Ovary (tissue), 9 donors: ENCODE measurements around the gene CAPZA1. TPM values are rescaled to one million over a fixed set of nuclear protein-coding genes. Genes with fewer than 3 reads are reported as not detected.
A peak's percentile ranks its signal among the peaks of the same experiment; 100 is the strongest.

Experiments used
- DNase-seq, 5 donors: peaks; one replicate each; pipeline ENCODE4 v3.0.0-alpha.2; 2019 to 2020
- H3K27ac ChIP-seq, 2 donors: fragments of 200-600 bp; one replicate each; pipeline versions ENCODE4 v1.5.1 to v1.8.0; 2019 to 2022
- H3K27me3 ChIP-seq: fragments of 200-600 bp; one replicate; pipeline ENCODE4 v1.8.0; 2022
- H3K36me3 ChIP-seq: fragments of 200-600 bp; sonication (generic); one replicate; pipeline ENCODE4 v1.5.1; 2019
- H3K4me1 ChIP-seq: one replicate; pipeline ENCODE4 v1.8.1; 2013; ENCODE audit warnings: mild to moderate bottlenecking, moderate library complexity; ENCODE audit not compliant: insufficient read depth
- H3K4me3 ChIP-seq: fragments of 200-600 bp; sonication (generic); one replicate; pipeline ENCODE4 v1.5.1; 2017
- H3K9me3 ChIP-seq, 2 donors: fragments of 200-600 bp in 1 of 2; sonication (generic) in 1 of 2; one replicate each; pipeline versions ENCODE4 v1.5.1 to v1.8.1; 2013 to 2019; ENCODE audit warnings: mild to moderate bottlenecking in 1 of 2, moderate library complexity in 1 of 2
- EP300 ChIP-seq: sonication (generic); formaldehyde crosslinking; IDR thresholded peaks from one replicate; pipeline ENCODE4 v1.6.1; 2017; ENCODE audit warnings: antibody characterized with exemption
- POLR2A ChIP-seq: fragments of 450-650 bp; IDR thresholded peaks from one replicate; pipeline ENCODE4 v1.6.1; 2017; ENCODE audit warnings: antibody characterized with exemption, mild to moderate bottlenecking, moderate library complexity
- WGBS, 3 donors: extraction: QIAGEN DNeasy Blood & Tissue Kit in 1 of 3; methylation state at CpG; one replicate each; pipeline versions ENCODE4 v1.1.5 to v1.1.7; 2013 to 2017; 5-methylcytosine and 5-hydroxymethylcytosine counted together
- intact Hi-C, 4 donors: fragments of 100-400 bp; cut with DNase I; formaldehyde crosslinking; loops; one replicate each; pipeline versions ENCODE4 v1.11.0 to v1.15.1; 2022 to 2023
- polyA plus RNA-seq, 2 donors: library from polyadenylated mRNA; stranded (reverse); fragments of 200-250 nt in 1 of 2; fragments of 350-450 nt in 1 of 2; fragmentation: Illumina TruSeq in 1 of 2; extraction: RNeasy Lipid Tissue Mini Kit (QIAGEN cat#74804) in 1 of 2; gene quantifications; one replicate each; pipeline ENCODE4 v1.2.3, GENCODE V29; 2013 to 2014
- total RNA-seq, 7 donors: library from RNA; depleted of rRNA in 2 of 7; stranded (reverse); fragments of >200 nt in 2 of 7; fragmentation: NEBNext Ultra II Directional in 3 of 7; extraction: Animal tissue kit (Norgen Biotek cat#: 25700) in 3 of 7; gene quantifications; one replicate each; pipeline versions ENCODE4 v1.1.0 to v1.2.4, GENCODE V29; 2016 to 2023
- TF ChIP-seq, protein P1 (sequence below), 3 donors: fragments of 450-650 bp in 2 of 3; fragments of 200-600 bp in 1 of 3; IDR thresholded peaks; one replicate each; pipeline versions ENCODE4 v1.5.1 to v1.8.0; 2016 to 2022; ENCODE audit warnings: antibody characterized with exemption in 3 of 3, mild to moderate bottlenecking in 1 of 3
- donor health status: DM: no; HTN: no; CAD: no; lungs with moderate emphysema.
- donor health status: DM: no; HTN: no; CAD: no.
- donor health status: Bipolar disorder and iron deficiency.
- donor health status: DM: yes; HTN: yes; CAD: no.
- donor health status: DM: no; HTN: no; CAD: no.
- donor health status: DM: yes; HTN: yes; CAD: no.

The CAPZA1 gene
- total and polyA plus RNA-seq, 9 donors: 31.3 to 81.2 (median 66.9) TPM

DNA sequence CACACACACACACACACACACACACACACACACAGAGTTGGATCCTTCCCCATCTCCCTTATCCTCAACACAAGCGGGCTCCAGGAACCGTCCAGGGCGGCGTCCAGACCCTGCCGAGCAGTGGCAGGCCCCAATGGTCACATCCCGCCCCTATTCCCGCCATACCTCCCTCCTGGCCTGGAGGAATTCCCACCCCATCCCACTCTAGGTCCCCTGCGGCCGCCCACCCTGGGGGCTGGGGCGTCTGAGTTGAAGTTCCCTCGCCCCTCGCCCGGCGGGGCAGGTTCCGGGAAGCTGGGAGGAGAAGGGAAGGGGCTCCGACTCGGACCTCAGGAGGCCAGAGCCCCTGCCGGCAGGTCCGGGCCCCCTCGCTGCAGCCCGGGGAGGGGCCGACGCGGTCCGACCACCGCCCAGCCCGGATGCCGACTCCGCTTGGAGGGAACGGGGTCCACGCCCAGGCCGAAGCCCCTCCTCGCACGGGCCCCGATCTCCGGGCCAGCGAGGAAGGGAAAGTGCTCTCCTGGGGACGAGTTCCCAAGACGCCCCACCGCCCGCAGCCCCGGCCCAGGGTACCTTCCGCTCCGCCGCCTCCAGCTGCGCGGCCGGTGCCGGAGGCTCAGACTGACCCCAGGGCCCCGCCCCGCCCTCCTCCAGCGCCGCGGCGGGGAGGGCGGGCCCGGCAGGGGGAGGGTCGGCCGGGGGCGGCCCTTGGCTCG is 87.0 kb downstream of the CAPZA1 start, which contains the start of gene RHOC:
Gene RHOC, minus strand, starts transcription at position 623 of the 716 bp plus-strand sequence. CDS start 3,328 bp downstream, outside the sequence.
- peak; percentile 74 to 83 (median 77) for DNase-seq
- peak within 1 kb of the TSS; percentile 85 to 92 for H3K27ac ChIP-seq
- peak within 1 kb of the TSS; percentile 67 for H3K4me3 ChIP-seq
- intact Hi-C loops: loop anchor here (2.0 to 10.0 kb wide), 10 partner anchors 34 to 316 kb away; partner anchors contain the start of genes CTTNBP2NL (in 2 of the 4), CAPZA1 (in 1 of the 4), MOV10 (in 1 of the 4) and ST7L (in 1 of the 4)
- H3K36me3 ChIP-seq: no peaks in the 10 kb centered on the region
- peaks cover 9% of the 10 kb centered on the region for H3K4me1 ChIP-seq
- H3K9me3 ChIP-seq: no peaks in the 10 kb centered on the region
- TF ChIP-seq POLR2A (peak; percentile 65), EP300 (no peak)
- TF ChIP-seq, protein P1, sequence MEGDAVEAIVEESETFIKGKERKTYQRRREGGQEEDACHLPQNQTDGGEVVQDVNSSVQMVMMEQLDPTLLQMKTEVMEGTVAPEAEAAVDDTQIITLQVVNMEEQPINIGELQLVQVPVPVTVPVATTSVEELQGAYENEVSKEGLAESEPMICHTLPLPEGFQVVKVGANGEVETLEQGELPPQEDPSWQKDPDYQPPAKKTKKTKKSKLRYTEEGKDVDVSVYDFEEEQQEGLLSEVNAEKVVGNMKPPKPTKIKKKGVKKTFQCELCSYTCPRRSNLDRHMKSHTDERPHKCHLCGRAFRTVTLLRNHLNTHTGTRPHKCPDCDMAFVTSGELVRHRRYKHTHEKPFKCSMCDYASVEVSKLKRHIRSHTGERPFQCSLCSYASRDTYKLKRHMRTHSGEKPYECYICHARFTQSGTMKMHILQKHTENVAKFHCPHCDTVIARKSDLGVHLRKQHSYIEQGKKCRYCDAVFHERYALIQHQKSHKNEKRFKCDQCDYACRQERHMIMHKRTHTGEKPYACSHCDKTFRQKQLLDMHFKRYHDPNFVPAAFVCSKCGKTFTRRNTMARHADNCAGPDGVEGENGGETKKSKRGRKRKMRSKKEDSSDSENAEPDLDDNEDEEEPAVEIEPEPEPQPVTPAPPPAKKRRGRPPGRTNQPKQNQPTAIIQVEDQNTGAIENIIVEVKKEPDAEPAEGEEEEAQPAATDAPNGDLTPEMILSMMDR (IDR thresholded peaks at IDR 0.05): no peak
- 1% methylated on average over 16 to 61 of the region's 61 CpGs for WGBS, 3 donors
- no peaks in the 10 kb centered on the region for H3K27me3 ChIP-seq

DNA sequence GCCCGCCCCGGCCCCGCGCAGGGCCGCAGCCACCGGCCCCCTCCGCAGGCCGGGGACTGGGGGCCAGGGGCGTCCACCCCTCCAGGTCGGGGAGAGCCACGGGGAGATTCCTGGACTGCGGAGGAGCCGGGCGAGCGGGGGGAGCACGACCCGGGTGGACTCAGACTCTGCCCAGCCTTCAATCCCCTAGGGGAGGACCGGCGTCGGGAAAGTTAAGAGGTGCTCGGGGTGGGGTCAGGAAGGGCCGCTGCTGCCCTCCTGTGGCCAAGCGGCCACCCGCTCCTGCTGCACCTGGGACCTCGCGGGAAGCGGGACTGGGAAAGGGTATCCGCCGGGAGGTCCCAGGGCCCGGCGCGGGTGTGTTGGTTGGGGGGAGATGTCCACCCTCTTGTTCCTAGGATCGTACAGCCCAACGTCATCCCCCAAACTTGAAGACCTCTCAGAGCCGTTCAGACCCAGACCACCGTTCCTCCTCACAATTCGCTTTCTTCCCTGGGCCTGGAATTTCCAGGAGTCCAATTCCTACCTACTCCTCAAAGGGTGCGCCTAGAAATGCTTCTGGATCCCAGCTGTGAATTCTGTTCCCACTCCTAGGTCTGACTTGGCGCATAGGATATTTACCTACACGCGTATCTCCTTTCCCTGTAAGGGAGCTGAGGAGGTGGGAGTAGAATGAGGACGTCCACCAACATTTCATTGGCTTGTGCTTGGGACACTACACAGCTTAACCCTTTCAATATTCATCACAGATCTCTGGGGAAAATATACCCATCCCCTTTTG is 87.8 kb downstream of the CAPZA1 start:
- intact Hi-C loops: loop anchor here (2.0 to 10.0 kb wide), 10 partner anchors 35 to 317 kb away; partner anchors contain the start of genes CTTNBP2NL (in 2 of the 4), CAPZA1 (in 1 of the 4), MOV10 (in 1 of the 4) and ST7L (in 1 of the 4)
- H3K36me3 ChIP-seq: no peaks in the 10 kb centered on the region
- H3K4me3 ChIP-seq: peak overlapping the region; percentile 67
- no peaks in the 10 kb centered on the region for H3K27me3 ChIP-seq
- peak; percentile 91 to 93 (median 92) for DNase-seq
- H3K27ac ChIP-seq: peak overlapping the region; percentile 85 to 92
- peaks cover 7% of the 10 kb centered on the region for H3K4me1 ChIP-seq
- no peak for TF ChIP-seq EP300
- no peak for TF ChIP-seq POLR2A
- TF ChIP-seq, protein P1 (IDR thresholded peaks at IDR 0.05): peak; percentile 89 to 94 (median 91)
- no peaks in the 10 kb centered on the region for H3K9me3 ChIP-seq
- WGBS, 3 donors: 3 to 8% (median 4%) methylated on average over 23 to 42 of the region's 42 CpGs

DNA sequence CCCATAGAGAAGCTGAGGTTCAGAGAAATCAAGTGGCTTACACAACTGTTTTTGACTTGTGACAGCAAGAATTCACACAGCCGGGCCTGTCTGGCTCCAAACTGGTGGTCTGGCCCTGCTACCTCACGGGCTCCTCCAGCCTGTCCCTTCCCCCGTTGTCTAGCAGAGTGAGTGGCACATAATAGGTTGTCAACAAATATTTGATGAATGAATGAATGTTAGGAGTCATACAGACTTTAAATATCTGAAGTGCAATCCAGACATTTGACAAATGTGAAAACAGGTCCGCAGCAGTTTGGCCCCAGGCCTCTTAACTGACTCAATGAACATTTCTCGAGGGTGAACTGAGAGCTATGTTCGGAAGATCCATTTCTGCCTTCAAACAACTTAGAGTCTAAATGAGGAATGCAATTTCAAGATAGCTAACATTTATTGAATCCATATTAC is 88.4 kb downstream of the CAPZA1 start:
- no peak for DNase-seq
- 68 to 76% (median 71%) methylated on average over 6 of the region's 6 CpGs for WGBS, 3 donors

More for the DNA sequence above, 88.4 kb downstream of the CAPZA1 start:
- peaks cover 7% of the 10 kb centered on the region for H3K4me1 ChIP-seq
- no peaks in the 10 kb centered on the region for H3K27me3 ChIP-seq
- intact Hi-C loops: loop anchor here in 3 of 4 donors (5.0 to 10.0 kb wide), 8 partner anchors 36 to 316 kb away; partner anchors contain the start of genes CTTNBP2NL (in 2 of the 3), CAPZA1 (in 1 of the 3), MOV10 (in 1 of the 3) and ST7L (in 1 of the 3)
- peak overlapping the region in 1 of 2 donors; percentile 85 for H3K27ac ChIP-seq
- TF ChIP-seq POLR2A: no peak
- TF ChIP-seq, protein P1 (IDR thresholded peaks at IDR 0.05): no peak
- no peak for TF ChIP-seq EP300
- no peak overlapping the region for H3K4me3 ChIP-seq
- H3K9me3 ChIP-seq: no peaks in the 10 kb centered on the region
- H3K36me3 ChIP-seq: no peaks in the 10 kb centered on the region
